GM19463 (cell line): Measurements from ENCODE around the gene IP6K2.
"Not testable (repeated sequence)": the region's sequence is repeated elsewhere in the genome, so short reads cannot be mapped to it uniquely, and the experiment has no call there.

Experiments used
- ATAC-seq: cut with Tn5 transposase; IDR thresholded peaks from one replicate; pipeline ENCODE4 v1.9.1; 2021; ENCODE audit warnings: mild to moderate bottlenecking, moderate library complexity; ENCODE audit not compliant: unreplicated experiment

The IP6K2 gene

GRCh38 chr3:48716982-48717746, at the start of gene IP6K2:
Gene IP6K2, minus strand, starts transcription at chr3:48717221. Its CDS starts 21,930 bp downstream, at chr3:48695291.
- peak; percentile 98 for ATAC-seq

- no peak for ATAC-seq
Observed at GRCh38 chr3:48765376-48765775, 48.4 kb upstream of the IP6K2 start.

- no peak for ATAC-seq
Observed at GRCh38 chr3:48762816-48763215, 45.8 kb upstream of the IP6K2 start.

- ATAC-seq = not testable (repeated sequence)
Observed at GRCh38 chr3:48759991-48760540, 43.0 kb upstream of the IP6K2 start.

GRCh38 chr3:48759531-48759930, 42.5 kb upstream of the IP6K2 start:
- ATAC-seq = not testable (repeated sequence)

GRCh38 chr3:48759071-48759470, 42.0 kb upstream of the IP6K2 start:
- no peak for ATAC-seq

- ATAC-seq = no peak
Observed at GRCh38 chr3:48756640-48757039, 39.6 kb upstream of the IP6K2 start.

GRCh38 chr3:48750856-48751255, 33.8 kb upstream of the IP6K2 start:
- no peak for ATAC-seq

- ATAC-seq = no peak
Observed at GRCh38 chr3:48748754-48749153, 31.7 kb upstream of the IP6K2 start.

- no peak for ATAC-seq
Observed at GRCh38 chr3:48747706-48748105, 30.7 kb upstream of the IP6K2 start.

GRCh38 chr3:48747015-48747615, 30.1 kb upstream of the IP6K2 start:
- ATAC-seq = no peak

- ATAC-seq = no peak
Observed at GRCh38 chr3:48743773-48744172, 26.8 kb upstream of the IP6K2 start.

GRCh38 chr3:48741226-48741625, 24.2 kb upstream of the IP6K2 start:
- ATAC-seq = not testable (repeated sequence)

GRCh38 chr3:48739955-48740823, 23.2 kb upstream of the IP6K2 start:
- ATAC-seq = peak; percentile 77

GRCh38 chr3:48739617-48739954, 22.6 kb upstream of the IP6K2 start:
- ATAC-seq = peak; percentile 17

GRCh38 chr3:48738926-48739616, 22.1 kb upstream of the IP6K2 start:
- no peak for ATAC-seq

- no peak for ATAC-seq
Observed at GRCh38 chr3:48738144-48738536, 21.1 kb upstream of the IP6K2 start.

- not testable (repeated sequence) for ATAC-seq
Observed at GRCh38 chr3:48735075-48735767, 18.2 kb upstream of the IP6K2 start.

GRCh38 chr3:48734541-48734940, 17.5 kb upstream of the IP6K2 start:
- ATAC-seq = not testable (repeated sequence)
